ENCODE results near the gene MS4A10.

MS4A10 gene

DNA sequence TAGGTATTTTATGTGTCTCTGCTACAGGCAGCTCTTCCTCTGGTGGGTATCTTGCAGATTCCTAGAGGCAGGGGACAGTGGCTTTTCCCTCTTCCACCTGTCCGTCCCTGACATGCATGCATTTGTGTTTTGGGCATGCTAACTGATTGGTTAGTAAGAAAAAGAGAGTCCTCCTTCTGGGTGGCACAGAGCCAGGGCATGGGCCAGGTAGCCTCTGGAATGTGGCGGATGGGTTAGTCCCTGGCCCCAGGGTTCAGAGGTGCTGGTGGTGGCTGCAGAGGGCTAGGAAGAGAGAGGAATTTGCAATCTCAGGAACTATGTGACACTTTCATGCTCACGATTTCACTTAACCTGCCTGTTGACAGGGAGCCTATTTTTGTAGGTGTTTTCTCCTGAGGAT, 34.2 kb upstream of the MS4A10 start:
- no peak for TF ChIP-seq FOXM1 (IDR thresholded peaks at IDR 0.05; ENCODE audit: borderline replicate concordance, low read depth)
- no peak for TF ChIP-seq TAF1 (IDR thresholded peaks at IDR 0.05; ENCODE audit: low read depth)
- TF ChIP-seq USF1 (IDR thresholded peaks at IDR 0.05): no peak
- TF ChIP-seq, protein P1, sequence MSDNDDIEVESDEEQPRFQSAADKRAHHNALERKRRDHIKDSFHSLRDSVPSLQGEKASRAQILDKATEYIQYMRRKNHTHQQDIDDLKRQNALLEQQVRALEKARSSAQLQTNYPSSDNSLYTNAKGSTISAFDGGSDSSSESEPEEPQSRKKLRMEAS (IDR thresholded peaks at IDR 0.05): no peak
- no peak for TF ChIP-seq CREB1 (IDR thresholded peaks at IDR 0.05; ENCODE audit: low read depth)
- TF ChIP-seq NFIC (IDR thresholded peaks at IDR 0.05): no peak
- no peak for TF ChIP-seq YY1 (IDR thresholded peaks at IDR 0.05; ENCODE audit: low read depth)
- no peak for TF ChIP-seq RAD21 (IDR thresholded peaks at IDR 0.05; ENCODE audit: low read depth)
- no peak for TF ChIP-seq TCF12 (IDR thresholded peaks at IDR 0.05; ENCODE audit: low read depth)
- TF ChIP-seq, protein P2, sequence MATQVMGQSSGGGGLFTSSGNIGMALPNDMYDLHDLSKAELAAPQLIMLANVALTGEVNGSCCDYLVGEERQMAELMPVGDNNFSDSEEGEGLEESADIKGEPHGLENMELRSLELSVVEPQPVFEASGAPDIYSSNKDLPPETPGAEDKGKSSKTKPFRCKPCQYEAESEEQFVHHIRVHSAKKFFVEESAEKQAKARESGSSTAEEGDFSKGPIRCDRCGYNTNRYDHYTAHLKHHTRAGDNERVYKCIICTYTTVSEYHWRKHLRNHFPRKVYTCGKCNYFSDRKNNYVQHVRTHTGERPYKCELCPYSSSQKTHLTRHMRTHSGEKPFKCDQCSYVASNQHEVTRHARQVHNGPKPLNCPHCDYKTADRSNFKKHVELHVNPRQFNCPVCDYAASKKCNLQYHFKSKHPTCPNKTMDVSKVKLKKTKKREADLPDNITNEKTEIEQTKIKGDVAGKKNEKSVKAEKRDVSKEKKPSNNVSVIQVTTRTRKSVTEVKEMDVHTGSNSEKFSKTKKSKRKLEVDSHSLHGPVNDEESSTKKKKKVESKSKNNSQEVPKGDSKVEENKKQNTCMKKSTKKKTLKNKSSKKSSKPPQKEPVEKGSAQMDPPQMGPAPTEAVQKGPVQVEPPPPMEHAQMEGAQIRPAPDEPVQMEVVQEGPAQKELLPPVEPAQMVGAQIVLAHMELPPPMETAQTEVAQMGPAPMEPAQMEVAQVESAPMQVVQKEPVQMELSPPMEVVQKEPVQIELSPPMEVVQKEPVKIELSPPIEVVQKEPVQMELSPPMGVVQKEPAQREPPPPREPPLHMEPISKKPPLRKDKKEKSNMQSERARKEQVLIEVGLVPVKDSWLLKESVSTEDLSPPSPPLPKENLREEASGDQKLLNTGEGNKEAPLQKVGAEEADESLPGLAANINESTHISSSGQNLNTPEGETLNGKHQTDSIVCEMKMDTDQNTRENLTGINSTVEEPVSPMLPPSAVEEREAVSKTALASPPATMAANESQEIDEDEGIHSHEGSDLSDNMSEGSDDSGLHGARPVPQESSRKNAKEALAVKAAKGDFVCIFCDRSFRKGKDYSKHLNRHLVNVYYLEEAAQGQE (IDR thresholded peaks at IDR 0.05; ENCODE audit: low read depth): no peak
- TF ChIP-seq EGR1 (IDR thresholded peaks at IDR 0.05): no peak
- TF ChIP-seq ZBTB7A (IDR thresholded peaks at IDR 0.05; ENCODE audit: low read depth): no peak
- TF ChIP-seq TEAD4 (IDR thresholded peaks at IDR 0.05): no peak
- TF ChIP-seq CEBPB (IDR thresholded peaks at IDR 0.05): no peak
- no peak for TF ChIP-seq EP300 (IDR thresholded peaks at IDR 0.05; ENCODE audit: borderline replicate concordance)

DNA sequence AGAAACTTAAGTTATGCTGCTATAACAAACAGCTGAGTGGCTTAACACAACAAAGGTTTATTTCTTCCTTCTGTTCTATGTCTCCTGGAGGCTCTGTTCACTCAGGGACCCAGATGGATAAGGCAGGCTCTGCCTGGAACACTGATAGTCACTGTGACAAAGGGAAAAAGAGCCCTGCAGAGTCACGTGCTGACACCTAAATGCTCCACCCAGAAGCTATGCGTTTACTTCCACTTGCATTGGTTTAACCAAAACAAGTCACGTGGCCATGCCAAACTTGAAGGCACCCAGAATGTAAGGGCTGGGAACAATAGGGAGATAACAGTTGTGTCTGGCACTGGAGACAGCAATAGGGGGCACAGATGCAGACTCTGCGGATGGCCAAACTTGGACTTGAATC, 31.8 kb upstream of the MS4A10 start:
- TF ChIP-seq FOXM1 (IDR thresholded peaks at IDR 0.05; ENCODE audit: borderline replicate concordance, low read depth) (no peak), YY1 (IDR thresholded peaks at IDR 0.05; ENCODE audit: low read depth) (no peak), TCF12 (IDR thresholded peaks at IDR 0.05; ENCODE audit: low read depth) (no peak), TEAD4 (IDR thresholded peaks at IDR 0.05) (no peak), TAF1 (IDR thresholded peaks at IDR 0.05; ENCODE audit: low read depth) (no peak), USF1 (IDR thresholded peaks at IDR 0.05) (peak; percentile 70), EGR1 (IDR thresholded peaks at IDR 0.05) (no peak), CREB1 (IDR thresholded peaks at IDR 0.05; ENCODE audit: low read depth) (no peak)

- no peak for TF ChIP-seq YY1 (IDR thresholded peaks at IDR 0.05; ENCODE audit: low read depth)
- no peak for TF ChIP-seq USF1 (IDR thresholded peaks at IDR 0.05)
- no peak for TF ChIP-seq CREB1 (IDR thresholded peaks at IDR 0.05; ENCODE audit: low read depth)
- TF ChIP-seq EP300 (IDR thresholded peaks at IDR 0.05; ENCODE audit: borderline replicate concordance): no peak
- no peak for TF ChIP-seq RAD21 (IDR thresholded peaks at IDR 0.05; ENCODE audit: low read depth)
- TF ChIP-seq, protein P2 (IDR thresholded peaks at IDR 0.05; ENCODE audit: low read depth): no peak
- TF ChIP-seq TCF12 (IDR thresholded peaks at IDR 0.05; ENCODE audit: low read depth): no peak
- no peak for TF ChIP-seq TEAD4 (IDR thresholded peaks at IDR 0.05)
- no peak for TF ChIP-seq EGR1 (IDR thresholded peaks at IDR 0.05)
- TF ChIP-seq FOXM1 (IDR thresholded peaks at IDR 0.05; ENCODE audit: borderline replicate concordance, low read depth): no peak
- no peak for TF ChIP-seq TAF1 (IDR thresholded peaks at IDR 0.05; ENCODE audit: low read depth)
Observed at GRCh38 chr11:60754887-60755286, 30.2 kb upstream of the MS4A10 start.

DNA sequence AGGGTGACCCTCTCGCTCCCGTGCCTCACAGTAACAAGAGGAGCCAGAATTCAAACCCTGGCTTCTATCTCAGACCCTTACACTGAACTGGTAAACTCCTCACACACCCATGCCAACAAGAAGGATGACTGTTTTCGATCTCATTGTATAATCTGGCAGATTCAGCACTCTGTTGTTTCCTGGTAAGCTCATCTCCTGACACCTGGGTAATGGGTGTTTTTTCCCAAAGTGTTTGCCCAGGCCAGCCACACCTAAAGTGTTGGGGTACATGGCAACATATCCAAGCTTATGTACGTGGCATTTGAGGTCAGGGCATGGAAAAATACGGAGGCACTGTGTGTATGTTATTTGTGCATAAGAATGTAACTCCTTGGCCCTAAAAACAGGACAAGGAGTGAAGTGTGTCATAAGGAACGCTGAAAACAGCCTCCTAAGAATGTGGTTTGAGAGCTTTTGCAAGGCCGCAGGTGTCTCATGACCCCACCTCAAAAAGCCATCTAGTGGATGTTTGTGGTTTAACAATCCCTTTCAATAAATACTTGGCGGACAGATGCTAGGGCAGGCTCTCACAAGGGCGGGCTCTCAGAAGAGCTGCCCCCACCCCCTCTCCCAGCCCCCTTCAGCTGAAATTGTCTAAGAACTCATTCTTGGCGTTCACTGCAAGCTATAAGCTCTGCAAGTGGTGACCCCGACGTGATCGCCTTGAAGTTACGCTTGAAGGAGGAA, 28.7 kb upstream of the MS4A10 start, which contains the start of gene MS4A15:
Gene MS4A15, plus strand, starts transcription at position 561 of the 726 bp plus-strand sequence. CDS start 6,867 bp downstream, outside the sequence.
- no peak for TF ChIP-seq TAF1 (IDR thresholded peaks at IDR 0.05; ENCODE audit: low read depth)
- 0 out of 2 replicates have a peak, but pooled peaks have one; percentile 21 for TF ChIP-seq RAD21 (IDR thresholded peaks at IDR 0.05; ENCODE audit: low read depth)

GRCh38 chr11:60757231-60757800, 27.8 kb upstream of the MS4A10 start:
- no peak for TF ChIP-seq TAF1 (IDR thresholded peaks at IDR 0.05; ENCODE audit: low read depth)
- TF ChIP-seq, protein P1 (IDR thresholded peaks at IDR 0.05): no peak
- TF ChIP-seq, protein P2 (IDR thresholded peaks at IDR 0.05; ENCODE audit: low read depth): no peak
- no peak for TF ChIP-seq EP300 (IDR thresholded peaks at IDR 0.05; ENCODE audit: borderline replicate concordance)
- no peak for TF ChIP-seq ZBTB7A (IDR thresholded peaks at IDR 0.05; ENCODE audit: low read depth)
- TF ChIP-seq RAD21 (IDR thresholded peaks at IDR 0.05; ENCODE audit: low read depth): no peak
- no peak for TF ChIP-seq NFIC (IDR thresholded peaks at IDR 0.05)
- TF ChIP-seq EGR1 (IDR thresholded peaks at IDR 0.05): no peak
